AG08395 (cell line): ENCODE results near the gene MRPL10.

Experiments used
- DNase-seq: peaks from one replicate; pipeline ENCODE4 v3.0.0; 2012; ENCODE audit warnings: mixed read lengths, low spot score

Gene MRPL10

DNA sequence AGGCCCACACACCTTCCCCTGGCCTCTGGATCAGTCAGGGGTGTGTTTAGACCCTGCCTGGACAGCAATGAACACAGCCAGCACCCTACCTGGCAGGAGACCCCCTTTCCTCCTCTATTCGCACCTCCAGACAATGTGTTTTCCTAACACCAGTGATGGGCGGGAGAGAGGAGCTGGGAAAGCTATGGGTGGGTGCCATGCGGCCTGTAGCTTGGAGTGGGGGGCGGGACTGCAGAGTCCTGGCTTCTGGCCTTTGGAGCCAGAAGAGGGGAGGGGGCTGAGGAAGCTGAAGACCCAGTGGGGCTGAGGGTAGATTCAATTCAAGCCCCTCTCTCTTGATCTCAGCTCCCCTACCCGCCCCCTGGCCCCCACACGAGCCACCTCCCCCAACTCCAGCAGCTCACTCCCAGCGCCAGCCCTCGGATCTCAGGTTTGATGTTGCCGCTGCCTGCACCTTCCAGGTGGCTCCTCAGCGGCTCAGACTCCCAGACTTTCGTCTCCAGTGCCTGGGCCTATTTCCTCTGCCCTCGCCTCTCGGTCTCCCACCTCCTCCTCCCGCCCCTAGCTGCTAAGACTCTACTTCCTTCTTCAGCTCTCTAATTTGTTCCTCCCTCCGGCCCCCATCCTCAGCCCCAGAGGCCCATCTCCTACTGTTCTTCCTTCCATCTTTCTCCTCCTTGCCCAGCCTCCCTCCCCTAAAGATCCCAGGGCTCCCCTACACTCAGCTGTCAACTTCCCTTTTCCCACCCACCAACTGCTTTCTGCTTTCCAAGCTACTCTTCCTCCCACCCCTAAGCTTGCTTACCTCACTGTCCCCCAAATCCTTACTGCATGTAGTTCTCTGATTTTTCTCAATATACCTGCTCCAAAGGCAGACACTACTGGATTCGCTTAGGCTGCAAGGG, 26.5 kb upstream of the MRPL10 start:
- DNase-seq: no peak

DNA sequence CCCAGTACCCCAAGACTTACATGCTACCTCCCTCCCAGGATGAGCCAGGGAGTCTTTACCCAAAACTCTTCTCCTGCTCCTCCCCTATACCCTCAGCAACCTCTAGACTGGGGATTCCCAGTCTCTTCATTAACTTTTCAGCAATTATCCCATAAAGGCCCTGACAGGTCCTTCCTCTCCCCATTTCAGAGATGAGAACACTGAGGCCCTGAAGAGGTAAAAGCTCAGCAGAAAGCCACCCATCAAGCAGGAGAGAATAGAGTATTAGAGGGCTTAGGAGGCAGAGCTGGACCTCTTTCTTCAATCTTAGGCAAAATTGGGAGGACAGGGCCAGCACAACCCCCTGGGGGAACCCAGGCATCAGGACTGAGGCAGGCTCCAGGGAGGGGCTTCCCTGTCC, 25.5 kb upstream of the MRPL10 start:
- no peak for DNase-seq

DNA sequence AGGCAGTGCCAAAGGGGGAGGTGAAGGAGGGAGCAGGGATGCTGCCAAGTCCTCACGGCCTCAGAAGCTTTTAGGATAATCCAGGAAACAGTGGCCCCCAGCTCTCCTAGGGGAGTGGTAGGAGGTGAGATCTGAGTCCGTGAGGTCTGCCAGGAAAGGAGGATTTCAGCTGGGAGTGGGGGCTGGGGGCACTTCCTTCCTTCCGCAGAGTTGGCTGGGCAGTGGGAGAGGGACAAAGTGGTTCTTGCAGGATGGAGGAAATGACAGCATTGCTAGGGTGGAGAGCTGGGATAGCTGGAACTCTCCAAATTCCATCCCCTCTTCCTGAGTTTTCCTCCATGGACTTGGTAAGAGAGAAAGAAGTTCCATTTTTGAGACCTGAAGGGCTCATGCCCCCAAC, 24.4 kb upstream of the MRPL10 start:
- no peak for DNase-seq

DNA sequence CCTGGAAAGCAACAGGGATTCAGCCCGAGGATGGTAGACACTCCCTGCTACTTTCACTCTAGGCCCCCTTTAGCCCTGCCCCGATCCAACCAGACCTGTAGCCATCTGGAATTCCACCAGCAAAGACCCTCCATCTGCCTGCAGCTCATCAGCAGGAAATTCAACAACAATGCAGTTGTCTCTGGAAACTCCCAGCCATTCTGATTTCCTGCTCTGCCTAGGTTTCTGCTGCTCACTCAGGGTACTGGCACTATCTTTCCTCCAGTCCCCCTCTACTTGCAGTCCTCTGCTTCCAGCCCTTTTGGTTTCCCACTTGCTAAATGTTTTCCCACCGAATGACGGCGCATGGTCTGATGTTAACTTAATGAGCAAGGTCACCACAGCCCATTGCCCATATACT, 22.3 kb upstream of the MRPL10 start:
- no peak for DNase-seq

DNA sequence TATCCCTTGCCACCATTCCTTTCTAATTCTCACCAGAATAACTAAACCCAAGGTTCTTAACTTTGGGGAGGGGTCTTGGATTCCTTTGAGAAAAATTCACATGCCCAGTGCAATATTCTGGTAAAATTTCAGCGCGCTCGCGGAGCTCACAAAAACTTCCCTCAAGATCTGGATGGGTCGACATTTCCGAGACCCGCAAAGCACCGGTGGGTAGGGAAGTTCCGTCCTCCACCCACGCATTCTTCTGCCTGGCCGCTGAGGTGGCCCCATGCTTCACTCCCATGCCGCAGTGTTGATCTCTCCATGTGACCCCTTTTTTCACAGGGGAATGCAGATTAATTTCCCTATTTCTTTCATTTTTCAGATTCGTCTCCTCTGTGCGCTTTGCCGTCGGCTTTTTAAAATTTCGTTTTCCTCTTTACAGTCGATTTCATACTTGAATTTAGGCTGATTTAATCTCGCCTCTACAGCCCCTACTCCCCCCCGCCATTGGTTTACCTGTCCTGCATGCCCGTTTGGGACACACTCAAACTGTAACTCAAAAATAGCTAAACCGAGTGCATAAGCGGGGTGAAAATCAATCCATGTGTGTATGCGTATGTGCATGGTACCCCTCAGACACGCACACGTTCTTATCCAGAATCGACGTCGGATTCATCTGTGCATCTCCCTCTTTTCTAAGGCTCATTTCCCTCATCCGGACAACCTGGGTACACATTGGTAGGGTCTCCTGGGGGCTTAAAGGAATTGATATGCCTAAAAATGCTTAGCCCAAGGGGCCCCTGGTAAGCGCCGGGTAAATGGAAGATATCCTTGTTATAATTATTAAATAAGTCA, 21.0 kb upstream of the MRPL10 start:
- no peak for DNase-seq

DNA sequence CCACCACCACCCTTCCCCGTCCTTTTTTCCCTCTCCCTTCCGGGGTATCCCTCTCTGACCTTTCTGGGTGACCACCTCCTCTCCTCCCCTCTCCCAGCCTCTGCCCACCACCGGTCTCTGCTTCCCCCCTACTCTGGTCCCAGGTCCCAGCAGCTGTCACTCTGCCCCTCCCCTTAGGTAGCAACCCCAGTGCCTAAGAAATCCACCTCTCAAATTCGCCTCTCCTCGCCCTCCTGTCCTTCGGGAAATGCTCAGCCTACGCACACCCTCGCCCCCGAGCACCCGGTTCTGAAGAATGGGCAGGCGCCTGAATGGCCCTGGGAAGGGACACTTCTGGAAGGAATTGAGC, 20.4 kb upstream of the MRPL10 start:
- no peak for DNase-seq

DNA sequence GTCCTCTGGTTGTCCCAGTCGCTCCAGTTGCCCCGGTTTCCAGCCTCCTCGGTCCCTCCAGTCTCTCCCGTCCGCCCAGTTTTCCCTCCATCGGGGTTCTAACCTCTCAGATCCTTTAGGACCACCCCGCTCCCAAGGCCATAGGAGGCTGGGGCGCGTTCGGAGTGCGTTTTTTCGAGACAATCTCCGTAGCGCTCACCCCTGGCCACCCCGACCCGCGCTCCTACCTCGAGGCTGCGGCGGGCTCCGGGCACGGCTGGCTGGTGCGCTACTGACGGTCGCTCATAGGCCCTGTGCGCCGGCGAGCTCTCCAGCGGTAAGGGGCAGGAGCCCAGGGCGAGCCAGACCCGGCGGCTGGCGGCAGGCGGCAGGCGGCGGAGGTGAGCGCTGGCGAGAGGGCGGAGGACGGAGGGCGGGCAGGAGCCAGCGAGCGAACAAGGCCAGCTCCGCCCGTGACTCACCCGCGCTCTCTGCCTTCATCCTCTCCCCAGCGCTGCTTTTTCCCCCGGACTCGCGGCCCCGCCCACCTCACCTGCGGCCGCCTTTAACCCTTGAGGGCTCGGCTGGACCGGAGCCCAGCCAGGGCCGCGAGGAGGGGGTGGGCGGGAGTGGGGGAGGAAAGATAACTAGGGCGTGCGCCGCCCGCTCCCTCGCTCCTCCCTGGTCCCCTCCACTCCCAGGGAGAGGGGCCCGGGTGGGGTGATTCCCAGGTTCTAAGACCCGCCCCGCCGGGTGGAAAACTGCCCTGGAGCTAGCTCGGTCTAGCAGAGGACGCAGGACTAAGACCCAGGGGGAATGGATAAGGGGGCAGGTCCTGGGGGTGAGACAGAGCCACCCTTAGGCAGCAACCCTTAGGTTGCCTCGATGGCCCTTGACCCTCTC, 19.6 kb upstream of the MRPL10 start, which contains the start of gene SP6:
Gene SP6 (minus strand): TSS at position 472 of the 882 bp plus-strand sequence. CDS start 2,734 bp downstream, outside the sequence.
- DNase-seq: peak; percentile 76

DNA sequence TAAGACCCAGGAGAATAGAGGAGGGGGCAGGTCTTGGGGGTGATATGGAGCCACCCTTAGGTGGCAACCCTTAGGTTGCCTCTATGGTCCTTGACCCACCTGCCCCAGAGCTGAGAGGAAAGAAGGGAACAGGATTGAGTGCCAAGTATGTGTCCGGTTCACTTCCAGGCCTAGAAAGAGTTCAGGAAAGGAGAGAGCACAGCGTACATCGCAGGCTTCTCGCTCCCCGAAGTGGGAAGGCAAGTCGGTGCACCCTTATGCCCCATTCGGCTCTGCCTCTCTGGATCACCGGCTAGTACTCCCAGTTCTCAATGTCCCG, 19.0 kb upstream of the MRPL10 start:
- DNase-seq: no peak

DNA sequence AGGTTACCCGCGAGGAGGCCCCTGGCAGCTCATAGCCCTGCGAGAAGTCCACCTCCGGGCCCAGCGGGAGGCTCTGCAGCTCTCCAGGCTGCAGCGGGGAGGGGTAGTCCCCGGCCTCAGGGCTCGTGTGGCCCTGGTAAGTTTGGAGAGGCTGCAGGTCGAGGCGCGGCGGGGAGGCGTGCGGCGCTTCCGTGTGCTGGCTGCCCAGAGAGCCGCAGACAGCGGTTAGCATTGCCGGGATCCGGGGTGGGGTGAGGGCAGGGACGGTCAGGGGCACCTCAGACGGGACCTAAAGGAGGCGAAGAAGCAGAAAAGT, 16.8 kb upstream of the MRPL10 start:
- DNase-seq: no peak

DNA sequence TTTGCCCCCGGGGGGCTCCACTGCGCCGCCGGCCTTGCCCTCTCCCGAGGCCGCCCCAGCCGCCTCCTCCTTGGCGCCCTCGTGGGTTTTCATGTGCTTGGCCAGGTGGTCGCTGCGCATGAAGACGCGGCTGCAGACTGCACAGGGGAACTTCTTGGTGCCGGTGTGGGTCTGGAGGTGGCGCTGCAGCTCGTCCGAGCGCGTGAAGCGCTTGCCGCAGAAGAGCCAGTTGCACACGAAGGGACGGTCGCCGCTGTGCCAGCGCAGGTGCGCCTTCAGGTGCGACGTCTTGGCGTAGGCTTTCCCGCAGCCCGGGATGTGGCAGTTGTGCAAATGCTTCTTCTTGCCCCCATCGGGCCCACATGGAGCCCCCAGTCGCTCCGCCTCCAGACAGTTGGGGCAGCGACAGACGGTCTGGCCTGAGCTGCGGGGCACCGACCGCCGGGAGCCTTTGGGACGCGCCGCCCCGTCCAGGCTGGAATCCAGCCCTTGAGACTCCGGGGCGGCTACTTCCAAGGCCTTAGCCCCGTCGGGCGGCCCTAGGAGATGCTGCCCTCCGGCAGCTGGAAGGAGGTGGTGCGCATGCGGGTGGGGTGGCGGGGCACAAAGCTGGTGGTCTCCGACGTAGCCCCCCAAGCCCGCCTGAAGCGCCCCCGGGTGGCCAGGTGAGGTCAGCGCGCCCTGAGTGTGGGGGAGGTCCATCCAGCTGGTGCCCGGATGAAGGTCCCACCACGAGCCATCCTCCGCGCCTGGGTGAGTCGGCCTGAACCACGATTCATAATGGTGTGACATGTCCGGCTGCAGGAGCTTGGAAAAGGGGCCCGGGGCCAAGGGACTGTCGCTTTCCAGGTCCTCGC, 16.2 kb upstream of the MRPL10 start:
- no peak for DNase-seq

DNA sequence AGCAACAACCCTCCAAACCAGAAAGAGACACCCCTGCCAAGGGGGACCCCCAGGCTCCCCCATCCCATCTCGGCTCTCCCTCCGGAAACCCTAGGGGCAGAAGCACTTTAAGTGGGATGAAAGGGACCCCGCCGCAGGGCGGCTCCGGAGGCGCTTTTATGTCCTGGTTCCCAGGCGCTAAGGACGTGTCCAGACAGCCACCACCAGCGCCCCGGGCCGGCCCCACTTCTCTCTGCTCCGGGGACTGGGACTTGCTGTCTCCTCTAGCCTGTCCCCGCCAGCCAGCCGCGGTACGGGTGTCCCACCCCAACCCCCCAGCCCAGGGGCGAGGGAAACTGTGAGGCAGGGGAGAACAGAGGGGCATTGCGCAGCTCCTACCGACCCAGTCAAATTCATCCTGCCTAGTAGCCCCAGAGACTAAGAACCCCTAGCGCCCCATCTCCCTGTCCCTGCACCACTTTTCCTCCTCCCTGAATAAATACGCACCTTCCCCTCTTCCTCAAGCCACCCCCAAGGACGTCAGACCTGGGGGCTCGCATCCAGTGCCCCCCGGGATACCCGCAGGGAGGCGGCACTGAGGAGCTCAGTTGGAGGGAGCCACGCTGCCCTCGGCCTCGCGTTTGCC, 15.5 kb upstream of the MRPL10 start:
- no peak for DNase-seq

DNA sequence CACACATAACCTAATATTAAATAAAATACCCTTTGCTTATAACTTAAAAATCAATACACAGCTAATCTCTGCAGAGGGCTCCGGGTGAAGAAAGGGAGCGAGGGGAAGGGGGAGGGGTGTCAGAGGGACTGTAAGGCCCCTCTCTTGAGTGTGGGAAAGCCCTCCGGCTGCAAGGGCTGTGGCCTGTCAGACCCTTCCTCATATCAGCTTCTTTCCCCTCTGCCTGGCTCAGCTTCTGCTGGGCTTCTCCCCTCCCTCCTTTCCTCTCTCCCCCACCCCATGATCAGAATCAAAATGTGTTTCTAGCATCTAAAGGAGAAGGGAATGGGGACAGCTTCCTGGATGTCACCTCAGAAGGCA, 14.4 kb upstream of the MRPL10 start:
- no peak for DNase-seq

DNA sequence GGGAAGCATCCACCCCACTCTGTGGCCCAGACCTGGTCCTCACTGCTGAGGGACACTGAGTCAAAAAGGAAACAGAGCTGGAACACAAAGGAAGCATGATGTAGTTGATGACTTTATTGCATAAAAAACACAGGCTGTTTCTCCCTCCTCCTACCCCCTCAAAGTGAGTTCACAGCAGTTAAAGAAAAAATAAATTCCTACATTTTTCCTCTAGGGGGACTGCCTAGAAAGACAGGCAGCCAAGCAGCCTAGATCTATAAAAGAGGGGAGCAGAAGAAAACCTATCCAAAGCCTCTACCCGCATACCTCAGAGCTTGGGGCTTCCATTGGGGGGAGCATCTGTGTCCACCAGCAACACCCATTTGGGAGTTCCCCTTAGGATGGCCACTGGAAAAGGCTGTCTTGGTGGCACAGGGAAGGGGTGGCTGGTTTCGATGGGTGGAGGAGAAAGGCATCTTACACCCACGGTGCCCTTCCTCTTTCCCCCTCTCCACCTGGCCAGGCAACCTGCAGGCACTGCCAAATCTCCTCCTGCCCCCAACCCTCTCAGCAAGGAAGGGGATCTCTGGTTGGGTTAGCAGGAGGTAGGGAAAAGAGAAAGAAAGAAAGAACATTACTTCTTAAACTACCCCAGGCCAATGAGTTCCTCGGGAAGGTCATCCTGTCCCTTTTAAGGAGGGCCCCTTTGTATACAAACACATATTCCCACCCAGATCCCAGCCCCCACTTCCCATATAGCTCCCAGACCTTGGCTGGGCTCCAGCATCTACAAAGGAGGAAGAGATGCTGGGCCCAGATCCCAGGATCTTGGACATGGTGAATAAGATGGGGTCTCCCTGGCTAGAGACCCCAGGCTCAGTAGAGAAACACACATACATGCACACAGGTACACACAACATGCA, 13.7 kb upstream of the MRPL10 start:
- DNase-seq: peak; percentile 50

DNA sequence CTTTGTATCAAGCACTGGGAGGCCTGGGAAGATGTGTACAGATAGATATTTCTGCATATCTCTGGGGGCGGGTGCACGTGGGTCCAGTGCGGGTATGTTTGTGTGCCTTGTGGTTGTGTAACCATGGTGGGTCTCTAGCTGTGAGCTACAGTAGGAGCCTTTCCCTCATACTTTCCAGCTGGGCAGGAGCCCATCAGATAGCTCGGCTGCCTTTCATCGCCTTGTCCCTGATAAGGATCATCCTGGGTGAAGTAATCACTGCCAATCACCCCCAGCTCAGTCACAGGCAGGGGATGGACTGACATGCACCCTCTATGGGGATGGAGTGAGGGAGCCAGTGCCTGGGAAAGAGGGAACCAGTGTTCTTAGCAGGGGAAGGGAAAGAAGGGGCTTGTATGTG, 12.9 kb upstream of the MRPL10 start:
- no peak for DNase-seq

DNA sequence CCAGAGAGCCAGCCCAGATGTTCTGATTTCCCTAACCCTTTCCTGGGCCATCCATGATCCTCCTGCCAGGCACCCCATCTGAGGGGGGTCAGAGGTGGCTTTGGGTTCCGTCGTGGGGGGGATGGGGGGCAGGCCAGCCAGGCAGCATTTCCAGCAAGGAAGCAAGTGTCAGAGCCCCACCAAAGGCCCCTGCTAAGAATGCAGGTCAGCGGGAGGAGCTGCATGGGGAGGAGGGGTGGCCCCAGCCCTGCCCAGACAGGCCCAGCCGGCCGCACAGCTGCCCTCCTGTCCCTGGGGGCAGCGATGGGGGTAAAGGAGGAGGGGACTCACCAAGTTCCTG, 12.0 kb upstream of the MRPL10 start:
- DNase-seq: no peak

DNA sequence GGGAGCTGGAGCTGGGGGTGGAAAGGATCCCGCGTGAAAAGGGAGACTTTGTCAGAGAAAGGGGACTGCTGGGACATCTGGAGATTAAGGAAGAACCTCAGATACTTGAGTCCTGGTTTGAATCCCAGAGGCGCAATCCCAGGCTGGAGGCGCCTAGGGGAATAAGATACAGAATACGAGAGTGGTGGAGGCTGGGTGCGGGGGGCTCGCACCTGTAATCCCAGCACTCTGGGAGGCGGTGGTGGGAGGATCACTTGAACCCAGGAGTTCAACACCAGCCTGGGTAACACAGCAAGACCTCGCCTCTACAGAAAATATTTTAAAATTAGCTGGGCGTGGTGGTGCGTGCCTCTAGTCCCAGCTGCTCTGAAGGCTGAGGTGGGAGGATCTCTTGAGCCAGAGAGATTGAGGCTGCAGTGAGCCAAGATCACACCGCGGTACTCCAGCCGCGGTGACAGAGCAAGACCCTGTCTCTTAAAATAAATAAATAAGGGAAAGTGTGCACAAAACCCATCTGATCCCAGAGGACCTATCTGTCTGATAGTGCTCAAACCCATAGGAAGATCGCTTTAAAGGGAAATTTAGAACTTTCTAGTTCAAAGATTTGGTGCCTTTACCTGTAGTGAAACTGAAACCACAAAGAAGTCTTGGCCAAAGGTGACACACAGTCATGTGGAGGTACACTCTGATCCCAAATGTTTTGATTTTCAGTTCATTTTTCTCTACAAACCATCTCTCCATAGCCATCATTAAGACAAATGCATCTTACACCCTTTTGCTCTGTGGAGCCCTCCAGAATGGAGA, 10.3 kb upstream of the MRPL10 start:
- no peak for DNase-seq

DNA sequence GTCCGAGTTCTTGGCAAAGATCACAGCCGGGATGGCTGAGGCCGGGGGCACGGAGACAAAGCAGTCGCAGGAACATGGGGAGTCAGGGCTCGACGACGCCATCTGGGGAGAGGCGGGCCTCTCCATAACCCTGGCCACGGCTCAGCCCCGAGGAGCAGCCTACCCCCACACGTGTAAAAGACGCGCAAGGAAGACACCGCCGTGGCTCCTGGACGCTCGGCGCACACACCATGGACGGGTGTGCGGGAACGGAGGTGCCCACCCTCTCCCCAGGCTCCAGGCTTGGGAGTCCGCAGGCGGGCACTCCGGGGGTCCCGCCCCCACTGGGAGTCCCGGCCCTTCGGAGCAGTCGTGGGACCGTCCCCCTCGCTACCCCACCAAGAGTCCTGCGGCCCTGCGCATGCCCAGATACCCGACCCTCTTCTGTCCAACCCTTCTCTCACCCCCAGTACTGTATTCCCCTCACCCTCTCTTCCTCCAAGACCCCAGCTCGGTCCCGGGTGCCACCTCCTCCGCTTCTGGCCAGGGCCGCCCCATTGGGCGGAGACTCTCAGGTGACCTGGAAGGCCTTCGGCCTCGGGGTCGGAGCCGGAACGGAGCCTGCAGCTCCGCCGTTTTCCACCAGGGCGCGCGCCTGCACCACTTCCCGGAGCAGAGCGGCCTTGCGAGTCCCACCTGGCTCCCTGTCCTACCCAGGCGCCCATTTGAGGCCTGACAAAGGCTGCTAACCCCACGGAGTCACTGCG, 9.6 kb upstream of the MRPL10 start, which contains the start of gene SCRN2:
Gene SCRN2 (minus strand): TSS at position 532 of the 746 bp plus-strand sequence. CDS start 430 bp downstream, at position 102.
- peak; percentile 91 for DNase-seq

DNA sequence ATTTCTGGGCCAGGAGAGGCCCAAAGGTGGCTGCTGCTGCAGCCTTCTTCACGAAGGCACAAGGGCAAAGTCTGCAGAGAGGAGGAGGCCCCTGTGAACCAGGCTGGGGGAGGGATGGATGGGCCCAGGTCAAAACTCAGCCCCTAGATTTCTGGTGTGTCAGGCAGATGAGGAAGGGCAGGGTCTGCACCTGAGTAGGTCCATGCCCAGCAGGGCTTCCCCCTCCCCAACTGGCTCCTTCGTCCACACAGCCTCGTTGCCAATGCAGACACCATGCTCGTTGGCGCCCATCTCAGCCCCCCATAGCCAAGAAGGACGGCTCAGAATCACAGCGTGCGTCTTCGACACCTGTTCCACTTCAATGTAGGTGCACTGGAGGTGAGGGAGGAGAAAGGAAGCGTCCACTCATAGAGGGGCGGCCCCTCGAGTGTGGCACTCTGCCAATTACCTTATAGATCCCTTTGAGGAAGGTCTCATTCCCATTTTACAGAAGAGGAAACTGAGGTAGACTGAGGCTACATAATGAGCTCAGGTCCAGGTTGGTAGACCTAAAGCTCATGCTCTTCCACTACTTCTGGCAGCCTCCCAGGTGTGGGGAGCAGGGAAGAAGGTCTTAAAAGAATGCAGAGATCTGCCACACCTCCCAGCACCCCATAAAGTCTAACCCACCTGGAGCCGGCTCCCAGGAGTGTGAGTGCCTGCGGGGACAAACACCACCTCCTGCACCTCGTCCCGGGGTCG, 8.8 kb upstream of the MRPL10 start:
- DNase-seq: no peak
